Astrocyte (in vitro differentiated cells and primary cell): Measurements from ENCODE around the gene FMN1. TPM values are rescaled to one million over a fixed set of nuclear protein-coding genes. Genes with fewer than 3 reads are reported as not detected.

ENCODE experiments used
- DNase-seq: peaks from one replicate; pipeline ENCODE4 v3.0.0-alpha.2; 2010; ENCODE audit warnings: low read depth
- FAIRE-seq: peaks from 2 replicates; lab custom pipeline; 2011; peaks lifted over from hg19 to GRCh38; lab: Jason Lieb, UNC
- H2AFZ ChIP-seq: 2 replicates; pipeline ENCODE4 v1.6.0; 2012; ENCODE audit warnings: low read depth, low read length, inconsistent platforms
- H3K27ac ChIP-seq: 2 replicates; pipeline ENCODE4 v1.5.1; 2011; ENCODE audit warnings: low read depth, low read length, inconsistent platforms
- H3K27me3 ChIP-seq: 2 replicates; pipeline ENCODE4 v1.6.0; 2011; ENCODE audit warnings: low read length, inconsistent platforms; ENCODE audit not compliant: insufficient read depth
- H3K36me3 ChIP-seq: 2 replicates; pipeline ENCODE4 v1.5.1; 2011; ENCODE audit warnings: low read length, inconsistent platforms; ENCODE audit not compliant: insufficient read depth
- H3K4me1 ChIP-seq: 2 replicates; pipeline ENCODE4 v1.5.1; 2011; ENCODE audit warnings: low read length, inconsistent platforms; ENCODE audit not compliant: insufficient read depth
- H3K4me2 ChIP-seq: 2 replicates; pipeline ENCODE4 v1.6.0; 2012; ENCODE audit warnings: low read length, inconsistent platforms
- H3K4me3 ChIP-seq: 2 replicates; pipeline ENCODE4 v1.5.1; 2011; ENCODE audit warnings: low read depth, mild to moderate bottlenecking, low read length, inconsistent platforms; ENCODE audit not compliant: insufficient read depth
- H3K79me2 ChIP-seq: 2 replicates; pipeline ENCODE4 v1.6.0; 2012; ENCODE audit warnings: mild to moderate bottlenecking, low read length, inconsistent platforms; ENCODE audit not compliant: insufficient read depth
- H3K9ac ChIP-seq: 2 replicates; pipeline ENCODE4 v1.6.0; 2012; ENCODE audit warnings: mild to moderate bottlenecking, low read length, inconsistent platforms
- H3K9me3 ChIP-seq: 2 replicates; pipeline ENCODE4 v1.5.1; 2012; ENCODE audit warnings: low read depth, mild to moderate bottlenecking, low read length, inconsistent platforms; ENCODE audit not compliant: insufficient read depth
- H4K20me1 ChIP-seq: 2 replicates; pipeline ENCODE4 v1.6.0; 2012; ENCODE audit warnings: low read length, inconsistent platforms; ENCODE audit not compliant: insufficient read depth
- H3K27ac Mint-ChIP-seq: one replicate; pipeline ENCODE4 v1.8.0; 2021; ENCODE audit warnings: mild to moderate bottlenecking, mixed read lengths; ENCODE audit not compliant: unreplicated experiment
- H3K27me3 Mint-ChIP-seq: one replicate; pipeline ENCODE4 v1.8.0; 2021; ENCODE audit warnings: low read depth, mixed read lengths; ENCODE audit not compliant: unreplicated experiment
- H3K36me3 Mint-ChIP-seq: one replicate; pipeline ENCODE4 v1.8.0; 2021; ENCODE audit warnings: low read depth, mixed read lengths; ENCODE audit not compliant: unreplicated experiment
- H3K4me1 Mint-ChIP-seq: one replicate; pipeline ENCODE4 v1.8.0; 2021; ENCODE audit warnings: low read depth, mixed read lengths; ENCODE audit not compliant: unreplicated experiment
- H3K4me3 Mint-ChIP-seq: one replicate; pipeline ENCODE4 v1.8.0; 2021; ENCODE audit warnings: mild to moderate bottlenecking, moderate library complexity, mixed read lengths; ENCODE audit not compliant: unreplicated experiment
- H3K9me3 Mint-ChIP-seq: one replicate; pipeline ENCODE4 v1.8.0; 2021; ENCODE audit warnings: mild to moderate bottlenecking, mixed read lengths; ENCODE audit not compliant: unreplicated experiment
- EZH2 ChIP-seq: IDR thresholded peaks from 2 replicates; pipeline ENCODE4 v1.6.1; 2012; ENCODE audit warnings: mild to moderate bottlenecking, low read length, inconsistent platforms; ENCODE audit not compliant: insufficient read depth
- total RNA-seq: library from RNA; stranded (reverse); gene quantifications from 2 replicates; pipeline ENCODE4 v1.2.1, GENCODE V29; 2021
- TF ChIP-seq, protein P1 (sequence below): IDR thresholded peaks from 2 replicates; pipeline ENCODE4 v1.5.1; 2011; ENCODE audit warnings: low read depth, mild to moderate bottlenecking, inconsistent platforms, low read length, moderate library complexity; ENCODE audit not compliant: insufficient read depth

The FMN1 gene
- total RNA-seq, 1 donor from 2014 or later, result 5.3 TPM

DNA sequence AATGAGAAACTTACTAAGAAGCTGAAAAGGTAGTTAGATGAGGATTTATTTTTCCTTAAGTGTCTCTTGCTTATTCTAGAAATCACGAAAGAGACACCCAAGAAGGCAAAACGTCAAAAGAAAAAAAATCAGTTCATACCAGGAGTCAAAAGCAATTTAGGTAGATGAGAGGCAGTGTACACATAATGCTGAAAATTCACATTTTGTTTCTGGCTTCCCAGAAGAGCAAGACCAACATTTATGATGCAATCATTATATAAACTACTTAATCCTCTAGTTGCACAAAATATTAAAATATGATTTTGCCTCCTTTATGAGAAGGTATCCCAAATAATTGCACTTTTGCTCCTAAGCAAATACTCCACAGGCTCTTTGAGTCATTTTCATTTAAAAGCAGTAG lies 228.0 kb downstream of the FMN1 start:
- Histone ChIP-seq H3K4me3 (no peak overlapping the region), H2AFZ (no peak overlapping the region), H3K27me3 (no peaks in the 10 kb centered on the region), H3K27ac (no peak overlapping the region), H3K9me3 (no peaks in the 10 kb centered on the region), H3K79me2 (no peaks in the 10 kb centered on the region), H3K4me1 (no peaks in the 10 kb centered on the region), H3K36me3 (no peaks in the 10 kb centered on the region), H3K9ac (no peak overlapping the region), H4K20me1 (no peaks in the 10 kb centered on the region), H3K4me2 (no peak overlapping the region)
- Mint-ChIP-seq H3K9me3 (peaks cover 2% of the 10 kb centered on the region), H3K36me3 (peaks cover 9% of the 10 kb centered on the region), H3K4me3 (no peak overlapping the region), H3K27ac (no peak overlapping the region), H3K27me3 (no peaks in the 10 kb centered on the region), H3K4me1 (no peaks in the 10 kb centered on the region)
- TF ChIP-seq, protein P1, sequence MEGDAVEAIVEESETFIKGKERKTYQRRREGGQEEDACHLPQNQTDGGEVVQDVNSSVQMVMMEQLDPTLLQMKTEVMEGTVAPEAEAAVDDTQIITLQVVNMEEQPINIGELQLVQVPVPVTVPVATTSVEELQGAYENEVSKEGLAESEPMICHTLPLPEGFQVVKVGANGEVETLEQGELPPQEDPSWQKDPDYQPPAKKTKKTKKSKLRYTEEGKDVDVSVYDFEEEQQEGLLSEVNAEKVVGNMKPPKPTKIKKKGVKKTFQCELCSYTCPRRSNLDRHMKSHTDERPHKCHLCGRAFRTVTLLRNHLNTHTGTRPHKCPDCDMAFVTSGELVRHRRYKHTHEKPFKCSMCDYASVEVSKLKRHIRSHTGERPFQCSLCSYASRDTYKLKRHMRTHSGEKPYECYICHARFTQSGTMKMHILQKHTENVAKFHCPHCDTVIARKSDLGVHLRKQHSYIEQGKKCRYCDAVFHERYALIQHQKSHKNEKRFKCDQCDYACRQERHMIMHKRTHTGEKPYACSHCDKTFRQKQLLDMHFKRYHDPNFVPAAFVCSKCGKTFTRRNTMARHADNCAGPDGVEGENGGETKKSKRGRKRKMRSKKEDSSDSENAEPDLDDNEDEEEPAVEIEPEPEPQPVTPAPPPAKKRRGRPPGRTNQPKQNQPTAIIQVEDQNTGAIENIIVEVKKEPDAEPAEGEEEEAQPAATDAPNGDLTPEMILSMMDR, result no peak
- no peak for TF ChIP-seq EZH2
- no peak for FAIRE-seq
- DNase-seq, result no peak

DNA sequence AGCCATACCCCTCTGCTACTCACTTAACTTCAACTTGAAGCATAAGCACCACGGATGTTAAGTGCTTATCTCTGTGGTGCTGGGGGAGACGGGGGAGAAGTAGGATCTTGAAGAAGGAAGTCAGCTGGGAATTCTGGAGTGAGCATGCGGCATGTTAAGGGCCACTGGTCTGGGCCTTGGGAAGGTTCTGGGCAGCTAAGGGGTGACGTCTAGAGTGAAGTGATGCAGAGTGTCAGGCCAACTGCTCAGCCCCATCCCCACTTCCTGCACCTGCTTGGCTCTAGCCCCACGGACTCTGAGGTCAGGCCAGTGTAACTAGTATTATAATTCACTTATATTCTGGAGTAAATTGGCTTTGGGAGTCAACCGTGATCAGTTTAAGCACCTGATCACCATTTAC lies 228.6 kb downstream of the FMN1 start:
- Mint-ChIP-seq H3K4me1 (no peaks in the 10 kb centered on the region), H3K27me3 (no peaks in the 10 kb centered on the region), H3K36me3 (peaks cover 9% of the 10 kb centered on the region), H3K4me3 (no peak overlapping the region), H3K9me3 (peaks cover 2% of the 10 kb centered on the region), H3K27ac (no peak overlapping the region)
- Histone ChIP-seq H2AFZ (no peak overlapping the region), H3K4me3 (no peak overlapping the region), H3K36me3 (no peaks in the 10 kb centered on the region), H3K9ac (no peak overlapping the region), H3K27me3 (no peaks in the 10 kb centered on the region), H3K27ac (no peak overlapping the region), H3K9me3 (no peaks in the 10 kb centered on the region), H4K20me1 (no peaks in the 10 kb centered on the region), H3K79me2 (no peaks in the 10 kb centered on the region), H3K4me1 (no peaks in the 10 kb centered on the region), H3K4me2 (no peak overlapping the region)
- TF ChIP-seq, protein P1, result no peak
- TF ChIP-seq EZH2, result no peak
- FAIRE-seq (no peak), DNase-seq (no peak)

DNA sequence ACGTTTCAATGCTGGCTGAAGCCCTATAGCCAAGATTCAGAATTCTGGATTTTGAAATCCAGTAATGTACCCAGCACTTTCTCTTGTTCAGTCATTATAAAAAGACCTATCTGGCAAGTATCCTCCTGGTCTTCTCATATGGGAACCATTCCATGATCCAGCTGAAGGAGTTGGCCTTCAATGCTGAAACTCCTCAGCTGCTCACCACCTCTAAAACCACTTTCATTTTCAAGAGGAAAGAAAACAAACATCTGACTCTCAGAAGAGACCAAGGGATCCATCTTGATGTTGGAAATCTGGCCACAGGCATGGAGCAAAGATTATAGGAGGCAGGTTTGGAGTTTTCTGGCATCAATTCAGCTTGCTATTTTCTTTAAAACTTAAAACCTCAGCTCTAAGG lies 235.4 kb downstream of the FMN1 start:
- Histone ChIP-seq H3K79me2 (no peaks in the 10 kb centered on the region), H3K27me3 (no peaks in the 10 kb centered on the region), H2AFZ (peak overlapping the region; percentile 3), H4K20me1 (no peaks in the 10 kb centered on the region), H3K4me3 (no peak overlapping the region), H3K36me3 (no peaks in the 10 kb centered on the region), H3K9me3 (no peaks in the 10 kb centered on the region), H3K4me2 (peak overlapping the region; percentile 30), H3K4me1 (peaks cover 2% of the 10 kb centered on the region), H3K27ac (no peak overlapping the region), H3K9ac (no peak overlapping the region)
- peak overlapping the region; percentile 20 for H3K27ac Mint-ChIP-seq
- H3K4me3 Mint-ChIP-seq, result no peak overlapping the region
- H3K4me1 Mint-ChIP-seq, result no peaks in the 10 kb centered on the region
- no peaks in the 10 kb centered on the region for H3K27me3 Mint-ChIP-seq
- H3K9me3 Mint-ChIP-seq, result no peaks in the 10 kb centered on the region
- DNase-seq (peak; percentile 93), FAIRE-seq (no peak)
- H3K36me3 Mint-ChIP-seq, result peaks cover 1% of the 10 kb centered on the region
- no peak for TF ChIP-seq EZH2
- TF ChIP-seq, protein P1, result no peak
